ENCODE data around the gene CPLANE2.

- TF ChIP-seq POLR2AphosphoS5 (IDR thresholded peaks at IDR 0.05; ENCODE audit: low read depth) (no peak), CTCF (IDR thresholded peaks at IDR 0.05; ENCODE audit: insufficient read depth, low read length) (no peak), GABPA (IDR thresholded peaks at IDR 0.05; ENCODE audit: low read depth) (no peak), SPI1 (IDR thresholded peaks at IDR 0.05; ENCODE audit: borderline replicate concordance, low read depth) (no peak)
Observed at GRCh38 chr1:16205891-16206546, 31.0 kb downstream of the CPLANE2 start.
